Neural cell (in vitro differentiated cells): Measurements from ENCODE around the gene CNTNAP2. TPM values are rescaled to one million over a fixed set of nuclear protein-coding genes. Genes with fewer than 3 reads are reported as not detected.

Experiments used
- H2AFZ ChIP-seq: fragments of 200-600, 300-800 bp; sonication (generic), shearing (Covaris generic); 2 replicates; pipeline ENCODE4 v1.6.0; 2014; ENCODE audit warnings: low read depth, mild to moderate bottlenecking, antibody characterized with exemption, low read length, moderate library complexity
- H3F3A ChIP-seq: fragments of 200-600 bp; shearing (Covaris generic); 2 replicates; pipeline ENCODE4 v1.6.1; 2016; ENCODE audit warnings: mild to moderate bottlenecking, moderate library complexity, mixed read lengths, antibody characterized with exemption, low read length; ENCODE audit not compliant: insufficient read depth, poor library complexity, severe bottlenecking
- H3K27ac ChIP-seq: fragments of 200-600, 300-800 bp; sonication (generic), shearing (Covaris generic); 2 replicates; pipeline ENCODE4 v1.5.1; 2014; ENCODE audit warnings: mild to moderate bottlenecking, low read length, moderate library complexity
- H3K27me3 ChIP-seq: fragments of 300-800, 200-600 bp; sonication (generic), shearing (Covaris generic); 2 replicates; pipeline ENCODE4 v1.6.0; 2014; ENCODE audit warnings: mild to moderate bottlenecking, low read depth, low read length, moderate library complexity; ENCODE audit not compliant: insufficient read depth
- H3K36me3 ChIP-seq: fragments of 300-800, 200-600 bp; sonication (generic), shearing (Covaris generic); 2 replicates; pipeline ENCODE4 v1.5.1; 2014; ENCODE audit warnings: mild to moderate bottlenecking, antibody characterized with exemption, low read length, moderate library complexity; ENCODE audit not compliant: insufficient read depth
- H3K4me2 ChIP-seq: fragments of 300-800, 200-600 bp; sonication (generic), shearing (Covaris generic); 2 replicates; pipeline ENCODE4 v1.6.0; 2014; ENCODE audit warnings: mild to moderate bottlenecking, low read length
- H3K4me3 ChIP-seq: fragments of 300-800, 200-600 bp; sonication (generic), shearing (Covaris generic); 2 replicates; pipeline ENCODE4 v1.5.1; 2014; ENCODE audit warnings: mild to moderate bottlenecking, low read length, moderate library complexity
- H3K79me2 ChIP-seq: fragments of 200-600 bp; shearing (Covaris generic); replicated peaks from 2 replicates; pipeline ENCODE4 v1.6.0; 2014; ENCODE audit warnings: mild to moderate bottlenecking, low read length, moderate library complexity; ENCODE audit not compliant: insufficient read depth
- H3K9ac ChIP-seq: fragments of 300-800, 200-600 bp; sonication (generic), shearing (Covaris generic); 2 replicates; pipeline ENCODE4 v1.6.1; 2016; ENCODE audit warnings: mild to moderate bottlenecking, low read length, mixed read lengths
- H3K9me2 ChIP-seq: fragments of 200-600 bp; shearing (Covaris generic); 2 replicates; pipeline ENCODE4 v1.6.1; 2016; ENCODE audit warnings: mild to moderate bottlenecking, low read length, mixed read lengths; ENCODE audit not compliant: insufficient read depth
- H3K9me3 ChIP-seq: fragments of 200-600, 300-800 bp; sonication (generic), shearing (Covaris generic); 2 replicates; pipeline ENCODE4 v1.6.1; 2016; ENCODE audit warnings: mild to moderate bottlenecking, mixed run types, low read length, moderate library complexity, mixed read lengths
- H4K20me1 ChIP-seq: fragments of 200-600 bp; shearing (Covaris generic); 2 replicates; pipeline ENCODE4 v1.6.1; 2016; ENCODE audit warnings: mild to moderate bottlenecking, mixed run types; ENCODE audit not compliant: insufficient read depth
- EP300 ChIP-seq: fragments of 450-650 bp; conservative IDR thresholded peaks from 2 replicates; pipeline ENCODE4 v1.6.1; 2014; ENCODE audit warnings: antibody characterized with exemption, mild to moderate bottlenecking, moderate library complexity; ENCODE audit not compliant: poor library complexity, severe bottlenecking
- EZH2 ChIP-seq: fragments of 200-600, 300-800 bp; shearing (Covaris generic), sonication (generic); IDR thresholded peaks from 2 replicates; pipeline ENCODE4 v1.6.1; 2014; ENCODE audit warnings: antibody characterized with exemption, low read length, borderline replicate concordance, mild to moderate bottlenecking; ENCODE audit not compliant: insufficient read depth, poor library complexity, severe bottlenecking
- MXI1 ChIP-seq: fragments of 450-650 bp; conservative IDR thresholded peaks from 2 replicates; pipeline ENCODE4 v1.6.1; 2014; ENCODE audit warnings: antibody characterized with exemption, mild to moderate bottlenecking; ENCODE audit not compliant: poor library complexity, severe bottlenecking
- POLR2AphosphoS5 ChIP-seq: IDR thresholded peaks from 2 replicates; pipeline ENCODE4 v1.6.1; 2012
- RAD21 ChIP-seq: fragments of 450-650 bp; conservative IDR thresholded peaks from 2 replicates; pipeline ENCODE4 v1.6.1; 2014; ENCODE audit warnings: antibody characterized with exemption, mild to moderate bottlenecking, moderate library complexity
- SMC3 ChIP-seq: fragments of 450-650 bp; conservative IDR thresholded peaks from 2 replicates; pipeline ENCODE4 v1.6.1; 2014; ENCODE audit warnings: antibody characterized with exemption, mild to moderate bottlenecking, moderate library complexity; ENCODE audit not compliant: poor library complexity
- TAF1 ChIP-seq: IDR thresholded peaks from 2 replicates; pipeline ENCODE4 v1.6.1; 2012; ENCODE audit warnings: low read depth
- polyA plus RNA-seq: library from polyadenylated mRNA; depleted of rRNA; stranded (reverse); fragments of >200 nt; gene quantifications from 2 replicates; pipeline ENCODE4 v1.2.3, GENCODE V29; 2014
- TF ChIP-seq, protein P1 (sequence below): fragments of 450-650 bp; IDR thresholded peaks from 2 replicates; pipeline ENCODE4 v1.5.1; 2014; ENCODE audit warnings: antibody characterized with exemption, mild to moderate bottlenecking, moderate library complexity; ENCODE audit not compliant: poor library complexity, severe bottlenecking
- TF ChIP-seq, protein P2 (sequence below): IDR thresholded peaks from 2 replicates; pipeline ENCODE4 v1.6.1; 2012; ENCODE audit warnings: borderline replicate concordance

CNTNAP2 gene
- polyA plus RNA-seq, 1 donor from 2014 or later = 276 TPM

DNA sequence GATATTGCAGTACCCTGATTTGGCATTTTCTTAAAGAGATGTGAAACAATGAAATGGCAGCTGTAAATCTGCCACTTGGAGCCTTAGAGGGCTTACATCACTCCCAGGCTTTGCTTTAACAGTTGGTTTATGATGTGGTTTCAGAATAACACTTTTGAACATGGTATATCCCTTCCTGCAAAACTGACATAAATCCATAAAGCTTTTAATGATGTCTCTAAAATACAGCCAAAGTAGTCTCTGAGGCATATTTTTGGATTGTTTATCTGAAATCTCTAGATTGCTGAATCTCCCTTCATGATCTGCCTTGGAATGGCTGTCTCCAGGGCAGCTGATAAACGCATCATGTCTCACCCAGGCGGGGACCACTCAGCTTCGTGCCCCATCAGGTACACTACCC is 2096.1 kb downstream of the CNTNAP2 start:
- Histone ChIP-seq H3K9me3 (no peaks in the 10 kb centered on the region), H3K9ac (no peak overlapping the region), H4K20me1 (no peaks in the 10 kb centered on the region), H3K79me2 (no peaks in the 10 kb centered on the region), H3K4me2 (no peak overlapping the region), H3K36me3 (no peaks in the 10 kb centered on the region), H3K9me2 (no peaks in the 10 kb centered on the region), H3F3A (no peaks in the 10 kb centered on the region), H2AFZ (no peak overlapping the region), H3K4me3 (no peak overlapping the region), H3K27me3 (no peaks in the 10 kb centered on the region), H3K27ac (no peak overlapping the region)
- TF ChIP-seq, protein P1, sequence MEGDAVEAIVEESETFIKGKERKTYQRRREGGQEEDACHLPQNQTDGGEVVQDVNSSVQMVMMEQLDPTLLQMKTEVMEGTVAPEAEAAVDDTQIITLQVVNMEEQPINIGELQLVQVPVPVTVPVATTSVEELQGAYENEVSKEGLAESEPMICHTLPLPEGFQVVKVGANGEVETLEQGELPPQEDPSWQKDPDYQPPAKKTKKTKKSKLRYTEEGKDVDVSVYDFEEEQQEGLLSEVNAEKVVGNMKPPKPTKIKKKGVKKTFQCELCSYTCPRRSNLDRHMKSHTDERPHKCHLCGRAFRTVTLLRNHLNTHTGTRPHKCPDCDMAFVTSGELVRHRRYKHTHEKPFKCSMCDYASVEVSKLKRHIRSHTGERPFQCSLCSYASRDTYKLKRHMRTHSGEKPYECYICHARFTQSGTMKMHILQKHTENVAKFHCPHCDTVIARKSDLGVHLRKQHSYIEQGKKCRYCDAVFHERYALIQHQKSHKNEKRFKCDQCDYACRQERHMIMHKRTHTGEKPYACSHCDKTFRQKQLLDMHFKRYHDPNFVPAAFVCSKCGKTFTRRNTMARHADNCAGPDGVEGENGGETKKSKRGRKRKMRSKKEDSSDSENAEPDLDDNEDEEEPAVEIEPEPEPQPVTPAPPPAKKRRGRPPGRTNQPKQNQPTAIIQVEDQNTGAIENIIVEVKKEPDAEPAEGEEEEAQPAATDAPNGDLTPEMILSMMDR = no peak
- no peak for TF ChIP-seq POLR2AphosphoS5
- TF ChIP-seq EP300 = no peak
- no peak for TF ChIP-seq TAF1
- no peak for TF ChIP-seq EZH2
- no peak for TF ChIP-seq RAD21
- no peak for TF ChIP-seq MXI1
- TF ChIP-seq, protein P2, sequence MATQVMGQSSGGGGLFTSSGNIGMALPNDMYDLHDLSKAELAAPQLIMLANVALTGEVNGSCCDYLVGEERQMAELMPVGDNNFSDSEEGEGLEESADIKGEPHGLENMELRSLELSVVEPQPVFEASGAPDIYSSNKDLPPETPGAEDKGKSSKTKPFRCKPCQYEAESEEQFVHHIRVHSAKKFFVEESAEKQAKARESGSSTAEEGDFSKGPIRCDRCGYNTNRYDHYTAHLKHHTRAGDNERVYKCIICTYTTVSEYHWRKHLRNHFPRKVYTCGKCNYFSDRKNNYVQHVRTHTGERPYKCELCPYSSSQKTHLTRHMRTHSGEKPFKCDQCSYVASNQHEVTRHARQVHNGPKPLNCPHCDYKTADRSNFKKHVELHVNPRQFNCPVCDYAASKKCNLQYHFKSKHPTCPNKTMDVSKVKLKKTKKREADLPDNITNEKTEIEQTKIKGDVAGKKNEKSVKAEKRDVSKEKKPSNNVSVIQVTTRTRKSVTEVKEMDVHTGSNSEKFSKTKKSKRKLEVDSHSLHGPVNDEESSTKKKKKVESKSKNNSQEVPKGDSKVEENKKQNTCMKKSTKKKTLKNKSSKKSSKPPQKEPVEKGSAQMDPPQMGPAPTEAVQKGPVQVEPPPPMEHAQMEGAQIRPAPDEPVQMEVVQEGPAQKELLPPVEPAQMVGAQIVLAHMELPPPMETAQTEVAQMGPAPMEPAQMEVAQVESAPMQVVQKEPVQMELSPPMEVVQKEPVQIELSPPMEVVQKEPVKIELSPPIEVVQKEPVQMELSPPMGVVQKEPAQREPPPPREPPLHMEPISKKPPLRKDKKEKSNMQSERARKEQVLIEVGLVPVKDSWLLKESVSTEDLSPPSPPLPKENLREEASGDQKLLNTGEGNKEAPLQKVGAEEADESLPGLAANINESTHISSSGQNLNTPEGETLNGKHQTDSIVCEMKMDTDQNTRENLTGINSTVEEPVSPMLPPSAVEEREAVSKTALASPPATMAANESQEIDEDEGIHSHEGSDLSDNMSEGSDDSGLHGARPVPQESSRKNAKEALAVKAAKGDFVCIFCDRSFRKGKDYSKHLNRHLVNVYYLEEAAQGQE = no peak

DNA sequence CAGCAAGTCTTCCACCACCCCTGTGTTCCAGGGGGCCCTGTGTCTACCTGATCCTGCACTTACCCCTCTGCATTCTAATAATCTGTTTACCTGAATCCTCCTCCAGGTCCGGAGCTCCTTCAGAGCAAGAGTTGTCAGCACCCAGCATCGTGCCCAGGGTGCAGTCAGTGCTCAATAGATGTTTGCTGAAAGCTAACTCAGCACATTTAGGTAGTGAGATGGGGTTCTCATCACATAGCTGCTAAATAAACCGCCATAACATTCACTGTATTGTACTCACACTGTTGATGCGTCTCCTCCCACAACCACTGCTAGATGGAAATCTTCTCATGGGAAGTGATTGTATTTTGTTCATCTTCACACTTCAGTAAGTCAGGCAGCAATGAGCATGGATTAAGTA is 2097.5 kb downstream of the CNTNAP2 start:
- no peaks in the 10 kb centered on the region for H3F3A ChIP-seq
- no peak overlapping the region for H2AFZ ChIP-seq

More for the DNA sequence above, 2097.5 kb downstream of the CNTNAP2 start:
- Histone ChIP-seq H3K27me3 (no peaks in the 10 kb centered on the region), H3K79me2 (no peaks in the 10 kb centered on the region), H3K36me3 (no peaks in the 10 kb centered on the region), H3K4me3 (no peak overlapping the region), H3K9me2 (no peaks in the 10 kb centered on the region), H3K9me3 (no peaks in the 10 kb centered on the region), H3K4me2 (no peak overlapping the region), H3K9ac (no peak overlapping the region), H3K27ac (no peak overlapping the region), H4K20me1 (no peaks in the 10 kb centered on the region)
- TF ChIP-seq, protein P2 = no peak
- TF ChIP-seq MXI1 (no peak), POLR2AphosphoS5 (no peak), SMC3 (no peak), EP300 (no peak), EZH2 (no peak), RAD21 (no peak), TAF1 (no peak)
- TF ChIP-seq, protein P1 = no peak
